ENCODE results near the gene STUB1.

STUB1 gene

DNA sequence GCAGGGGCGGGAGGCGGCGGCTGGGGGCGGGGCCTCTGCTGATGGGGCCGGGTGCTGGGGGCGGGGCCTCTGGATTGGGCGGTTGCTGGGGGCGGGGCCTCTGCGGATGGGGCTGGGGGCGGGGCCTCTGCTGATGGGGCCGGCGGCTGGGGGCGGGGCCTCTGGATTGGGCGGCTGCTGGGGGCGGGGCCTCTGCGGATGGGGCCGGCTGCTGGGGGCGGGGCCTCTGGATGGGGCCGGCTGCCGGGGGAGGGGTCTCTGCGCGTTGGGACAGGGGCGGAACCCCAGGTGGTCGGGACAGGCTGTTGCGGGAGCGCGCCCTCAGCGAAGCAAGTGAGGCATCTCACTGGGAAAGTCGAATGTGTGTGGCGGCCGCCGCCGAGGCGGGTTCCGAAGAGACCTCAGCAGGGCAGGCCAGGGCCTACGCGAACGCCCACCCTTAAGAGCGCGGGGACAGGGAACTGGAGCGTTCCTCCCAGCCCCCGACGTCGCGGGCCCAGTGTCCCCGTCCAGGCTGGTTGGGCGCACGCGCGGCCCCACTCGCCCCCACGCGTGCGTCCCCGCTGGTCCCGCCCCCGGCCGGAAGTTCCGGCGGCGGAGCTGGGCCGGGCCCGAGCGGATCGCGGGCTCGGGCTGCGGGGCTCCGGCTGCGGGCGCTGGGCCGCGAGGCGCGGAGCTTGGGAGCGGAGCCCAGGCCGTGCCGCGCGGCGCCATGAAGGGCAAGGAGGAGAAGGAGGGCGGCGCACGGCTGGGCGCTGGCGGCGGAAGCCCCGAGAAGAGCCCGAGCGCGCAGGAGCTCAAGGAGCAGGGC lies at the start of gene STUB1:
Gene STUB1 (plus strand): TSS at position 597 of the 811 bp plus-strand sequence. CDS start 116 bp downstream, at position 713.
- Histone ChIP-seq H3K36me3 (ENCODE audit: insufficient read depth, low read depth, low read length) (peaks cover 19% of the 10 kb centered on the region), H3K9me3 (ENCODE audit: insufficient read depth, low read depth, low read length) (no peaks in the 10 kb centered on the region), H3K4me1 (ENCODE audit: insufficient read depth, low read length) (no peaks in the 10 kb centered on the region; the same call in 1 of the 2 replicates), H3K9ac (ENCODE audit: low read depth, low read length) (peak within 1 kb of the TSS; percentile 80; the same call in 1 of the 2 replicates), H3K4me3 (ENCODE audit: low read length) (peak within 1 kb of the TSS; percentile 90), H3K27ac (ENCODE audit: low read length) (no peak within 1 kb of the TSS), H3K27me3 (ENCODE audit: insufficient read depth, low read length) (peaks cover 12% of the 10 kb centered on the region; the same call in 1 of the 2 replicates)

DNA sequence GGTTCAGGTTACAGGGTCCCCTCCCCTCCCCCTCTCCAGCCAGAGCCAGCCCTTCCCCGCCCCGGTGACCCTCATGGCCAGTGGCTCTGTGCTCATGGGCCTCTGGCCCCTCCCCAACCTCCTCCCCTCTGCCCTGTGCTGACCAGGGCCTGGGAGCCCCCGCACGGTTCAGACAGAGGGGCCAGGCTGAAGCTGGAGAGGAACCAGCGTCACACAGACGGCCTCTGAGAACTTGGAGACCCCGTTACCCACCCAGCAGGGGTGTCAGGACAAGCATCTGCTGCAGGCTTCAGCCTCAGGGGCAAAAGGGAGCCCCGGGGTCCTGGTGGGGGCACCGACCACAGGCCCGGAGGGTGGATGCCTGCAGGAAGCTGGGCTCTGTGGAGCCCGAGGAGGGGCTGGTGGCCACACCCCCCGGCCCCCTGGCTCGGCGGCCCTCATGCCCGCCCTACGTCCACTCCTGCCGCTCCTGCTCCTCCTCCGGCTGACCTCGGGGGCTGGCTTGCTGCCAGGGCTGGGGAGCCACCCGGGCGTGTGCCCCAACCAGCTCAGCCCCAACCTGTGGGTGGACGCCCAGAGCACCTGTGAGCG lies 49.3 kb upstream of the STUB1 start, which contains the start of gene WFIKKN1:
Gene WFIKKN1 (plus strand): TSS at position 171 of the 591 bp plus-strand sequence. CDS start 269 bp downstream, at position 440.
- Histone ChIP-seq H3K36me3 (ENCODE audit: insufficient read depth, low read depth, low read length) (no peaks in the 10 kb centered on the region; the same call in 1 of the 2 replicates), H3K27ac (ENCODE audit: low read length) (peak within 1 kb of the TSS; percentile 65), H3K9me3 (ENCODE audit: insufficient read depth, low read depth, low read length) (no peaks in the 10 kb centered on the region), H3K4me3 (ENCODE audit: low read length) (peak within 1 kb of the TSS; percentile 66; the same call in 1 of the 2 replicates), H3K4me1 (ENCODE audit: insufficient read depth, low read length) (peaks cover 12% of the 10 kb centered on the region; the same call in 1 of the 2 replicates), H3K9ac (ENCODE audit: low read depth, low read length) (peak within 1 kb of the TSS; percentile 68; the same call in 1 of the 2 replicates), H3K27me3 (ENCODE audit: insufficient read depth, low read length) (no peaks in the 10 kb centered on the region)

DNA sequence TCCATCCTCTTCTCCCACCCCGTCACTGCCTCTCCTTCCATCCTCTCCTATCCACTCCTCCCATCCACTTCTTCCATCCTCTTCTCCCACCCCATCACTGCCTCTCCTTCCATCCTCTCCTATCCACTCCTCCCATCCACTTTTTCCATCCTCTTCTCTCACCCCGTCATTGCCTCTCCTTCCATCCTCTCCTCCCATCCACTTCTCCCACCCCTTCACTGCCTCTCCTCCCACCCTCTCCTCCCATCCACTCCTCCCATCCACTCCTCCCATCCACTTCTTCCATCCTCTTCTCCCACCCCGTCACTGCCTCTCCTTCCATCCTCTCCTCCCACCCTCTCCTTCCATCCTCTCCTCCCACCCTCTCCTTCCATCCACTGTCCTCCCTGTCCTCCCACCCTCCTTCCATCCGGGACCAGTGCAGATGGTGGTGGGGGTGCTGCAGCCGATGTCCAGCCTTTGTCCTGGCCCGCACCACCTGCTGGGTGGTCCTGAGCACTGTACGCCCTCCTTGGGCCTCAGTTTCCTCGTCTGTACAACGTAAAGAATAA lies 48.3 kb upstream of the STUB1 start:
- no peak overlapping the region for H3K27ac ChIP-seq (ENCODE audit: low read length)
- no peak overlapping the region for H3K4me3 ChIP-seq (ENCODE audit: low read length)
- no peaks in the 10 kb centered on the region for H3K9me3 ChIP-seq (ENCODE audit: insufficient read depth, low read depth, low read length)
- peaks cover 12% of the 10 kb centered on the region; the same call in 1 of the 2 replicates for H3K4me1 ChIP-seq (ENCODE audit: insufficient read depth, low read length)
- no peaks in the 10 kb centered on the region for H3K36me3 ChIP-seq (ENCODE audit: insufficient read depth, low read depth, low read length)
- H3K27me3 ChIP-seq (ENCODE audit: insufficient read depth, low read length), result no peaks in the 10 kb centered on the region
- H3K9ac ChIP-seq (ENCODE audit: low read depth, low read length), result no peak overlapping the region

DNA sequence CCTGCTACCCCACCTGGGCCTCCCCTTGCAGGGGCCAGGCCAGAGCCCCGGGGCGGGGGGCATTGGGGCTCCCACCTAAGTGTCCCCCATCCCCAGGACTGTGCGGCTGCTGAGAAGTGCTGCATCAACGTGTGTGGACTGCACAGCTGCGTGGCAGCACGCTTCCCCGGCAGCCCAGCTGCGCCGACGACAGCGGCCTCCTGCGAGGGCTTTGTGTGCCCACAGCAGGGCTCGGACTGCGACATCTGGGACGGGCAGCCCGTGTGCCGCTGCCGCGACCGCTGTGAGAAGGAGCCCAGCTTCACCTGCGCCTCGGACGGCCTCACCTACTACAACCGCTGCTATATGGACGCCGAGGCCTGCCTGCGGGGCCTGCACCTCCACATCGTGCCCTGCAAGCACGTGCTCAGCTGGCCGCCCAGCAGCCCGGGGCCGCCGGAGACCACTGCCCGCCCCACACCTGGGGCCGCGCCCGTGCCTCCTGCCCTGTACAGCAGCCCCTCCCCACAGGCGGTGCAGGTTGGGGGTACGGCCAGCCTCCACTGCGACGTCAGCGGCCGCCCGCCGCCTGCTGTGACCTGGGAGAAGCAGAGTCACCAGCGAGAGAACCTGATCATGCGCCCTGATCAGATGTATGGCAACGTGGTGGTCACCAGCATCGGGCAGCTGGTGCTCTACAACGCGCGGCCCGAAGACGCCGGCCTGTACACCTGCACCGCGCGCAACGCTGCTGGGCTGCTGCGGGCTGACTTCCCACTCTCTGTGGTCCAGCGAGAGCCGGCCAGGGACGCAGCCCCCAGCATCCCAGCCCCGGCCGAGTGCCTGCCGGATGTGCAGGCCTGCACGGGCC lies 47.5 kb upstream of the STUB1 start:
- H3K27me3 ChIP-seq (ENCODE audit: insufficient read depth, low read length), result no peaks in the 10 kb centered on the region
- H3K9me3 ChIP-seq (ENCODE audit: insufficient read depth, low read depth, low read length), result no peaks in the 10 kb centered on the region
- H3K27ac ChIP-seq (ENCODE audit: low read length), result no peak overlapping the region
- H3K4me1 ChIP-seq (ENCODE audit: insufficient read depth, low read length), result peaks cover 12% of the 10 kb centered on the region; the same call in 1 of the 2 replicates
- H3K36me3 ChIP-seq (ENCODE audit: insufficient read depth, low read depth, low read length), result no peaks in the 10 kb centered on the region
- no peak overlapping the region for H3K9ac ChIP-seq (ENCODE audit: low read depth, low read length)
- no peak overlapping the region for H3K4me3 ChIP-seq (ENCODE audit: low read length)

DNA sequence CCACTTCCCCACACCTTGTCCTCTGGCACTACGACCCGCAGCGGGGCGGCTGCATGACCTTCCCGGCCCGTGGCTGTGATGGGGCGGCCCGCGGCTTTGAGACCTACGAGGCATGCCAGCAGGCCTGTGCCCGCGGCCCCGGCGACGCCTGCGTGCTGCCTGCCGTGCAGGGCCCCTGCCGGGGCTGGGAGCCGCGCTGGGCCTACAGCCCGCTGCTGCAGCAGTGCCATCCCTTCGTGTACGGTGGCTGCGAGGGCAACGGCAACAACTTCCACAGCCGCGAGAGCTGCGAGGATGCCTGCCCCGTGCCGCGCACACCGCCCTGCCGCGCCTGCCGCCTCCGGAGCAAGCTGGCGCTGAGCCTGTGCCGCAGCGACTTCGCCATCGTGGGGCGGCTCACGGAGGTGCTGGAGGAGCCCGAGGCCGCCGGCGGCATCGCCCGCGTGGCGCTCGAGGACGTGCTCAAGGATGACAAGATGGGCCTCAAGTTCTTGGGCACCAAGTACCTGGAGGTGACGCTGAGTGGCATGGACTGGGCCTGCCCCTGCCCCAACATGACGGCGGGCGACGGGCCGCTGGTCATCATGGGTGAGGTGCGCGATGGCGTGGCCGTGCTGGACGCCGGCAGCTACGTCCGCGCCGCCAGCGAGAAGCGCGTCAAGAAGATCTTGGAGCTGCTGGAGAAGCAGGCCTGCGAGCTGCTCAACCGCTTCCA lies 46.7 kb upstream of the STUB1 start:
- Histone ChIP-seq H3K27ac (ENCODE audit: low read length) (no peak overlapping the region), H3K27me3 (ENCODE audit: insufficient read depth, low read length) (no peaks in the 10 kb centered on the region), H3K9ac (ENCODE audit: low read depth, low read length) (no peak overlapping the region), H3K36me3 (ENCODE audit: insufficient read depth, low read depth, low read length) (no peaks in the 10 kb centered on the region), H3K9me3 (ENCODE audit: insufficient read depth, low read depth, low read length) (no peaks in the 10 kb centered on the region), H3K4me1 (ENCODE audit: insufficient read depth, low read length) (peaks cover 12% of the 10 kb centered on the region; the same call in 1 of the 2 replicates), H3K4me3 (ENCODE audit: low read length) (no peak overlapping the region)

DNA sequence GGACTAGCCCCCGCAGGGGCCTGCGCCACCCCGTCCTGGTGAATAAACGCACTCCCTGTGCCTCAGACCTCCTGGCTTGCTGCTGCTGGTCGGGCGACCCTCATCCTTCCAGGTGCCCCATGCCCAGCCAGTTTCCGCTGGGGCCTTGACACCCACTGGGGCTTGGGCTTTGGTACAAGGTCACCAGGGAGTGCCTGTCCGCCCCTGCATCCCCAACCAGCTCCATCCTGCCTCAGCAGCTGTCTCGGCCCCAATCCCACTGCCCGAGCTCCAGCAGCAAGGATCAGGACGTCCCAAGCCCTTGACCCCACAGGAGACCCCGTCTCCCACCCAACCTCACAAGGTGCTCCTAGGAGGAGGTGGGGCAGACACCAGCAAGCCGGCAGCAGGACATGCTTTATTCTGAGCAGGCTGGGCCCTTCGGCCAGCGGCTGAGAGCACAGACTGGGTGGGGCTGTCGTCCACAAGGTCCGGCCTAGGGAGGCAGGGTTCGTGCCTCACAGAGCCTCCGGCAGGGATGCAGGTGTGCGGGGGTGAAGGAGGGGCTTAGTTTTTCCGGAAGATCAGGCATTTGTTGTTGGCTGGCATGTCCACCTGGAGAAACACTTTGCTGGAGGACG lies 46.0 kb upstream of the STUB1 start:
- Histone ChIP-seq H3K9ac (ENCODE audit: low read depth, low read length) (no peak overlapping the region), H3K4me3 (ENCODE audit: low read length) (no peak overlapping the region), H3K27me3 (ENCODE audit: insufficient read depth, low read length) (no peaks in the 10 kb centered on the region), H3K27ac (ENCODE audit: low read length) (no peak overlapping the region), H3K4me1 (ENCODE audit: insufficient read depth, low read length) (peaks cover 10% of the 10 kb centered on the region; the same call in 1 of the 2 replicates), H3K9me3 (ENCODE audit: insufficient read depth, low read depth, low read length) (no peaks in the 10 kb centered on the region), H3K36me3 (ENCODE audit: insufficient read depth, low read depth, low read length) (no peaks in the 10 kb centered on the region)

DNA sequence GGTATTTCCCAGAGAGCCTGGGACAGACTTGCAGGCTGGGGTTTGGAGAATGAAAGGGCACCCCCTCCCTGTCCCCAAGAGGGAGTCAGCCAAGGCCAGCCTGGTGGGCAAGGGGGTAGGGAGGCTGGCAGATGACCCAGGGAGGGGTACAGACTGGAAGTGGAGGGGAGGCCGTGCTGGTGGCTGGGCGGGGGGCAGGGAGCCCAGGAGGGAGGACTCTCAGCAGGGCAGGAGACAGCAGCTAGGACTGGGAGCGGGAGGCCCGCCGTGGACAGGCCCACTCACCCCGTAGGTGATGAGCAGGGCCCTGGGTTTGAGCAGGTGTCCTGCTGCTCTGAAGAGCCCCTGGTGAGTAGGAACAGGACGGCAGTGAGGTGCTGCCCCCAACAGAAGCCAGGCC lies 45.2 kb upstream of the STUB1 start:
- H3K4me3 ChIP-seq (ENCODE audit: low read length), result no peak overlapping the region; the same call in 1 of the 2 replicates

DNA sequence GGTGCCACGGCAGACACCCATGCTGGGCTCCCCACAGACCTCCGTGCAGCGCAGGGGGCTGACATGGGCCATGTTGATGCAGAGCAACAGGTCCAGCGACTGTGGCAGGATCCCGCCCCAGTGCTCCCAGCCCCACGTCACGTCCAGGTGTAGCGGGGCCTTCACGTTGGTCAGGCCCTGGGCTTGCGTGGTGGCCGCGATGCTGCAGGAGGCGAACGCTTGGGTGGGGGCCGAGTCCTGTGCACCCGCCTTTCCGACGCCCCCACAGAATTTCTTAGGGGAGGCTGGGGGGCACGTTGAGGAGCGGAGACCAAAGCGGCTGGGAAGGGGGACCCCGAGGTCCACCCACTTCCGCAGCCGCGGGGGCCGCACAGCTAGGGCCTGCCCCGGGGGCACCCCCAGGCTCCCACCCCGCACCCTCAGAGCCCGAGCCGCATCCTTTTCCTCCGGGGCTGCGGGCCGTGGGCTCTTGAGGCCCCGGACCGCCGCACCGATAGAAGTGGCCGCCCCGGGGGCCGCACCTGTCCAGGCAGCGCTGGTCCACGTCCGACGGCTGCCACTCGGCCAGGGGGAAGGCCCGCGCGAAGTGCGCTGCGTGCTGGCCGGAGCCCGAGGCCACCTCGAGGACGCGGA lies 44.5 kb upstream of the STUB1 start:
- Histone ChIP-seq H3K9me3 (ENCODE audit: insufficient read depth, low read depth, low read length) (no peaks in the 10 kb centered on the region), H3K4me1 (ENCODE audit: insufficient read depth, low read length) (no peaks in the 10 kb centered on the region; the same call in 1 of the 2 replicates), H3K27ac (ENCODE audit: low read length) (no peak overlapping the region), H3K4me3 (ENCODE audit: low read length) (peak overlapping the region; percentile 86), H3K9ac (ENCODE audit: low read depth, low read length) (peak overlapping the region; percentile 79; the same call in 1 of the 2 replicates), H3K36me3 (ENCODE audit: insufficient read depth, low read depth, low read length) (no peaks in the 10 kb centered on the region), H3K27me3 (ENCODE audit: insufficient read depth, low read length) (no peaks in the 10 kb centered on the region)

More for the DNA sequence above, 45.2 kb upstream of the STUB1 start:
- H3K4me1 ChIP-seq (ENCODE audit: insufficient read depth, low read length), result peaks cover 5% of the 10 kb centered on the region; the same call in 1 of the 2 replicates
- H3K9ac ChIP-seq (ENCODE audit: low read depth, low read length), result no peak overlapping the region
- no peaks in the 10 kb centered on the region for H3K36me3 ChIP-seq (ENCODE audit: insufficient read depth, low read depth, low read length)
- H3K27me3 ChIP-seq (ENCODE audit: insufficient read depth, low read length), result no peaks in the 10 kb centered on the region
- H3K27ac ChIP-seq (ENCODE audit: low read length), result no peak overlapping the region
- no peaks in the 10 kb centered on the region for H3K9me3 ChIP-seq (ENCODE audit: insufficient read depth, low read depth, low read length)

DNA sequence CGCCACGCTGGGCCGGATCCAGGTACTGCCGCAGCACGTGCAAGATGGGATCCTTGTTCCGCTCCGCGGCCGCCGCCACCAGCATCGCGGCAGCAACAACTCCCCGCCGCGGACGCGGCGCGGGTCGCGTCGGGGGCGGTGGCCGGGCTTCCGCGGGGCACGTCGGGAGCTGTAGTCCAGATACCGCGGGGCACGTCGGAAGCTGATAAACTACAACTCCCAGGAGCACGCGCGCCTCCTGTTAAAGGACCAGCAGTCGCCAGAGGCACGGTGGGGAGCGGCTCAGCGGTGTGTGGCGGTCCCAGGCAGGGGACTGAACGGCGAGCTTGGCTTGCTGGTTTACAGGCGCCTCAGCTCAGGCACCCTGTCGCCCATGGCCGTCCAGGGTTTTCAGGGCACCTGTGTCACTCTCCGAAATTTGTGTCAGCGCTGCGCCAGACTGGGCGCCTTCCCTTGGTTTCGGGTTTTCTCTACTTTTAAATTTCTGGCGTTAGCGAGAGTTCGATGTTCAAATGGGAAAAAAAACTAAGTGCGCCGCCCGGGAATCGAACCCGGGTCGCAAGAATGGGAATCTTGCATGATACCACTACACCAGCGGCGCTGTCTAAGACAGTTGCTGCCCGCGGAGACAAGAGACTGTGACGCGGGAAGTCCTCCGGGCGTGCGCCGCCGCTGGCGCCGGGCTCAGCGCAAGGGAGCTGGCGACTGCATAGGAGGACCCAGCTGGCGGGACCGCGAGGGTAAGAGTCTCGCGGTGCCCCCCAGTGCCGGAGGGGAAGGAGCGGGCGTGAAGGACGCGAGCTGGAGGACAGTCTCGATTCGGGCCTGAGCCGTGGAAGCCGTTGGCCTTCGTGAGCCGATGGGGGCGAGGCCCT lies 43.8 kb upstream of the STUB1 start, which contains the start of gene METTL26:
Gene METTL26 (minus strand): TSS at position 100 of the 875 bp plus-strand sequence. CDS start 15 bp downstream, at position 85.
- no peaks in the 10 kb centered on the region for H3K9me3 ChIP-seq (ENCODE audit: insufficient read depth, low read depth, low read length)
- peak within 1 kb of the TSS; percentile 86 for H3K4me3 ChIP-seq (ENCODE audit: low read length)
- H3K9ac ChIP-seq (ENCODE audit: low read depth, low read length), result peak within 1 kb of the TSS; percentile 79; the same call in 1 of the 2 replicates
- no peaks in the 10 kb centered on the region; the same call in 1 of the 2 replicates for H3K4me1 ChIP-seq (ENCODE audit: insufficient read depth, low read length)
- H3K36me3 ChIP-seq (ENCODE audit: insufficient read depth, low read depth, low read length), result no peaks in the 10 kb centered on the region
- H3K27ac ChIP-seq (ENCODE audit: low read length), result no peak within 1 kb of the TSS
- H3K27me3 ChIP-seq (ENCODE audit: insufficient read depth, low read length), result no peaks in the 10 kb centered on the region

Measured in iPS-20b (cell line).